ENCODE results near the gene ZNF469.

DNA sequence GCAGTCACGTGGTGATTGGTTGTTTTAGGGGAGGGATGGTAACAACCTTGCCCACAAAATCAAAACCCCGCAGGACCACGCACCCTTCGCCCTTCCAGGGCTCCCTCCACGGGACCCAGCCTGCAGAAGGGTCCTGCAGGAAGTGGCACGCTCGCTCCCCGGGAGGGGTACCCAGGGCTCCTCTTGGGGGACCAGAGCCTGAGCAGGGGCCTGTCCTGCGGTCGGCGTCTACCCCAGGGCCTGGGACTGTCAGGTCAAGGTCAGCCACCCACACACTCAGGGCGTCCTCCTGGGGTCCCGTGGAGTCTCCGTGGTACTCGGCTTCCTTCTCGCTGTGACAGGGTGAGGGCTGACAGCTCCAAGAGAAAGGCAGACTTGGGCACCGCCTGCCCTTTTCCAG lies 33.9 kb downstream of the ZNF469 start:
- no peak for TF ChIP-seq CTCF (IDR thresholded peaks at IDR 0.05; ENCODE audit: extremely low read depth in 1 of 2, insufficient read depth in 1 of 2, low read depth in 1 of 2, low read length in 2 of 2)
- TF ChIP-seq MYC (IDR thresholded peaks at IDR 0.05; ENCODE audit: low read depth, low read length), result no peak
